A673 (cell line): ENCODE measurements around the gene RGS14. TPM values are rescaled to one million over a fixed set of nuclear protein-coding genes. Genes with fewer than 3 reads are reported as not detected.

Experiments used
- BruUV-seq: library from RNA; stranded (reverse); fragments of 400-500 nt; replicated peaks from 2 replicates; lab custom pipeline; 2021; lab: Mats Ljungman, UMichigan
- CTCF ChIA-PET: fragments of 300-600 bp; sonication (Branson Sonifier 250); formaldehyde crosslinking; loops from one replicate; lab custom pipeline; 2022; ENCODE audit warnings: antibody characterized with exemption; lab: Charles Lee
- POLR2A ChIA-PET: fragments of 300-600 bp; sonication (Branson Sonifier 250); formaldehyde crosslinking; loops from one replicate; lab custom pipeline; 2022; ENCODE audit warnings: antibody characterized with exemption; ENCODE audit not compliant: low non-redundant PET; lab: Charles Lee
- DNase-seq: peaks from one replicate; pipeline ENCODE4 v3.0.0-alpha.2; 2015; ENCODE audit warnings: low spot score
- H3K27ac ChIP-seq: fragments of 200-600 bp; sonication (generic); 2 replicates; pipeline ENCODE4 v1.5.1; 2016; ENCODE audit warnings: mixed run types, low read depth, mild to moderate bottlenecking, mixed read lengths, antibody characterized with exemption, low read length; ENCODE audit not compliant: poor library complexity, severe bottlenecking
- H3K27me3 ChIP-seq: fragments of 200-600 bp; sonication (generic); replicated peaks from 2 replicates; pipeline ENCODE4 v1.6.1; 2017; ENCODE audit warnings: mixed run types, low read depth, mild to moderate bottlenecking, mixed read lengths, antibody characterized with exemption, low read length; ENCODE audit not compliant: insufficient read depth, poor library complexity
- H3K36me3 ChIP-seq: fragments of 200-600 bp; sonication (generic); 2 replicates; pipeline ENCODE4 v1.6.1; 2016; ENCODE audit warnings: mixed run types, mild to moderate bottlenecking, mixed read lengths, antibody characterized with exemption, low read length; ENCODE audit not compliant: insufficient read depth, poor library complexity, severe bottlenecking
- H3K4me1 ChIP-seq: fragments of 200-600 bp; sonication (generic); 2 replicates; pipeline ENCODE4 v1.6.1; 2017; ENCODE audit warnings: mixed run types, mild to moderate bottlenecking, mixed read lengths, antibody characterized with exemption, low read length; ENCODE audit not compliant: insufficient read depth, poor library complexity, severe bottlenecking
- H3K4me3 ChIP-seq: fragments of 200-600 bp; sonication (generic); 2 replicates; pipeline ENCODE4 v1.5.1; 2016; ENCODE audit warnings: low read depth, mixed run types, mild to moderate bottlenecking, mixed read lengths, low read length; ENCODE audit not compliant: poor library complexity, severe bottlenecking
- H3K9me3 ChIP-seq: fragments of 200-600 bp; sonication (generic); 2 replicates; pipeline ENCODE4 v1.6.1; 2016; ENCODE audit warnings: mixed run types, low read depth, mild to moderate bottlenecking, mixed read lengths, antibody characterized with exemption, low read length; ENCODE audit not compliant: poor library complexity, severe bottlenecking
- EZH2 ChIP-seq: fragments of 200-600 bp; sonication (generic); IDR thresholded peaks from 2 replicates; pipeline ENCODE4 v1.6.1; 2017; ENCODE audit warnings: borderline replicate concordance, low read depth, mild to moderate bottlenecking, mixed read lengths, antibody characterized with exemption, low read length; ENCODE audit not compliant: poor library complexity, severe bottlenecking
- intact Hi-C: fragments of 100-400 bp; cut with micrococcal nuclease; formaldehyde crosslinking; loops from one replicate; pipeline ENCODE4 v1.10.0; 2022; ENCODE audit not compliant: unreplicated experiment
- total RNA-seq: library from RNA; stranded (reverse); gene quantifications from 2 replicates; pipeline ENCODE4 v1.2.3, GENCODE V29; 2021
- TF ChIP-seq, protein P1 (sequence below): fragments of 300-800, 200-600 bp; sonication (generic); conservative IDR thresholded peaks from 2 replicates; pipeline ENCODE4 v1.5.1; 2017; ENCODE audit warnings: low read depth, mild to moderate bottlenecking, antibody characterized with exemption, low read length, moderate library complexity, mixed read lengths

Gene RGS14
- total RNA-seq, 1 experiment from 2014 or later: 3.1 TPM

DNA sequence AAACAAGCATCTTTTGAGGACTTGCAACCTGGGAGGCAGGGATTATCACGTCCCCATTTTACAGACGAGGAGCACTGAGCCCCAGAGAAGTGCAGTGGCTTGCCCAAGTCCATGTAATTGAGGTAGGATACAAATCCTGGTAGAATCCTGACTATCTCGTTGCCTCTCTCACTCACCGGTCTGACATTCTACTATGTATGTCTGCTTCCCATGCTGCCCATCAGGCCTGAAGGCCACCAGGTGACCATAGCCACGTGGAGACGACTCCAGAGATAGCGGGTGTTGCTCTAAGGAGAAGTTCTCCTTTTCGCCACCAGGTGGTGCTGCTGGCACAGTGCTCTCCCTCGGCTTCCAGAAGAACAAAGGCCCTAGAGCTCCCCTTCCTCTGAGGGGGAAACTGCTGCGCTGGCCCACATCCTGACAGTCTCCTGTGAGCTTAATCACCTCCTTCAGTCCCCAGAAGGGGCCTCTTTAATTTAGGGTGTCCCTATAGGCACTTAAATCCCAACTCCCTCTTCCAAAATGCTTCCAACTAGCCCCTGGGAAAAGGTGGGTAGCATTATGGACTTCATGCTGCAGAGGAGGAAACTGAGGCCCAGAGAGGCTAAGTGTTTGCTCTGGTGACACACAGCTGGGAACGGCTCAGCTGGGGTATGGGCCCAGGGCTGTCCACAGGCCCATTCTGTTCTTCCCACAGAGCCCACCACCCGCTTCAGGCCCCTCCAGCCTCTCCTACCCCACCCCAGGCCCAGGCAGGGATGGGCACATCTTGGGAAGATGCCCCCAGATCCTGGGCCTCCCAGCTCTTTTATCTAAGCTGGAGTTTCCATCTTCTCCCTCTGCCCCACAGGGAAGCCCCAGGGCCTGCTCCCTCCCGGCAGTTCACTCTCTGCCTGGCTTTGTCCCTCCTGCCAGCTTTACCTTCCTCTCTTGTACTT lies 32.9 kb downstream of the RGS14 start:
- ChIA-PET POLR2A (no interaction called here), CTCF (interaction anchor here (0.5 to 1.7 kb wide), 12 partner anchors 8 to 110 kb away, joined by 3 to 33 read pairs (median 4); no protein-coding TSS in a partner anchor)
- H3K27ac ChIP-seq: no peak overlapping the region
- H3K36me3 ChIP-seq: no peaks in the 10 kb centered on the region
- no peaks in the 10 kb centered on the region for H3K9me3 ChIP-seq
- DNase-seq: peak; percentile 86
- no peak overlapping the region for H3K4me3 ChIP-seq
- peaks cover 4% of the 10 kb centered on the region for H3K4me1 ChIP-seq
- no peaks in the 10 kb centered on the region for H3K27me3 ChIP-seq
- BruUV-seq: no TSS peak
- intact Hi-C loops: loop anchor here (1.0 kb wide), 2 partner anchors 64 to 111 kb away; no protein-coding TSS in a partner anchor
- no peak for TF ChIP-seq EZH2
- TF ChIP-seq, protein P1, sequence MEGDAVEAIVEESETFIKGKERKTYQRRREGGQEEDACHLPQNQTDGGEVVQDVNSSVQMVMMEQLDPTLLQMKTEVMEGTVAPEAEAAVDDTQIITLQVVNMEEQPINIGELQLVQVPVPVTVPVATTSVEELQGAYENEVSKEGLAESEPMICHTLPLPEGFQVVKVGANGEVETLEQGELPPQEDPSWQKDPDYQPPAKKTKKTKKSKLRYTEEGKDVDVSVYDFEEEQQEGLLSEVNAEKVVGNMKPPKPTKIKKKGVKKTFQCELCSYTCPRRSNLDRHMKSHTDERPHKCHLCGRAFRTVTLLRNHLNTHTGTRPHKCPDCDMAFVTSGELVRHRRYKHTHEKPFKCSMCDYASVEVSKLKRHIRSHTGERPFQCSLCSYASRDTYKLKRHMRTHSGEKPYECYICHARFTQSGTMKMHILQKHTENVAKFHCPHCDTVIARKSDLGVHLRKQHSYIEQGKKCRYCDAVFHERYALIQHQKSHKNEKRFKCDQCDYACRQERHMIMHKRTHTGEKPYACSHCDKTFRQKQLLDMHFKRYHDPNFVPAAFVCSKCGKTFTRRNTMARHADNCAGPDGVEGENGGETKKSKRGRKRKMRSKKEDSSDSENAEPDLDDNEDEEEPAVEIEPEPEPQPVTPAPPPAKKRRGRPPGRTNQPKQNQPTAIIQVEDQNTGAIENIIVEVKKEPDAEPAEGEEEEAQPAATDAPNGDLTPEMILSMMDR: peak; percentile 85

DNA sequence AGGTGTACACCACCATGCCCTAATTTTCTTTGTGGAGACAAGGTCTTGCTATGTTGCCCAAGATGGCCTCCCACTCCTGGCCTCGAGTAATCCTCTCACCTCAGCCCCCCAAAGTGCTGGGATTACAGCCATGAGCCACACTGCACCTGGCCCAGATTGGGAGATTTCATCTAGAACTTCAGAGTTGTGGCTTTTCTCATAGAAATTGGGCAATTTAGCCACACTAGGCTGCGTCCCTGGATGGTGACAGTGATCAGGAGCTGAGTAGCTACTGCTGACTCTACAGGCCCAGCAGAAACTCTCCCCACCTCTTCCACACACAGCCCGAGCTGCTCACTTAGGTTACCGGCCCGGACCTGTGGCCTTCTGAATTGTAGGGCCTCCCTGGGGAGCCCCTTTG lies 35.0 kb downstream of the RGS14 start:
- CTCF ChIA-PET: no interaction called here
- no peak for DNase-seq
- POLR2A ChIA-PET: no interaction called here
- Histone ChIP-seq H3K27ac (no peak overlapping the region), H3K9me3 (no peaks in the 10 kb centered on the region), H3K4me1 (peaks cover 4% of the 10 kb centered on the region), H3K36me3 (no peaks in the 10 kb centered on the region), H3K27me3 (no peaks in the 10 kb centered on the region), H3K4me3 (no peak overlapping the region)
- no TSS peak for BruUV-seq
- intact Hi-C loops: no loop called here
- TF ChIP-seq, protein P1: no peak
- no peak for TF ChIP-seq EZH2

DNA sequence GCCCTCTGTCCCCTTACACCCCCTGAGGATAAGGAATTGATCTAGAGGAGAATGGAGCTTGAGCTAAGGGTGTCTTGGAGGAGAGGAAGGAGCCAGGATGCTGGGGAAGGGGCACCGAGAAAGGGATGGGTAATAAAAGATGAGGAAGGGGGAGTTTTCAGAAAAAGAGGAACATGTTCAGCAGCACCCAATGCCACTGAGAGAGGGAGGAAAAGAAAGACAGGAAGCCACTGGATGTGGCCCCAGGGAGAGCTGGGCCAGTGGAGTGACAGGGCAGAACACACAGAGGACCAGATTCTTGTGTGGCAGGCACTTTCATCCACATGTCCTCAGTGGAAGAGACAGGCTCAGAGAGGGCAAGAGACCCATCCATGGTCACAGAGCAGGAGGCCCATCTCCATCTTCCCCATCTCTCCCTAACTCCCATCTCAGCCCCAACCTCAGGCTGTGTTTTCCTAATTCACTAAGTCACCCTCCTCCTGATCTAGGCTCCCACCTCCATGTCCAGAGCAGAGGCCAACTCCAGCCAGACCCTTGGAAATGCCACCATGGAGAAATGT lies 35.6 kb downstream of the RGS14 start:
- no peaks in the 10 kb centered on the region for H3K27me3 ChIP-seq
- no TSS peak for BruUV-seq
- ChIA-PET CTCF (no interaction called here), POLR2A (no interaction called here)
- DNase-seq: no peak
- no peak overlapping the region for H3K4me3 ChIP-seq
- H3K36me3 ChIP-seq: no peaks in the 10 kb centered on the region
- TF ChIP-seq, protein P1: no peak
- TF ChIP-seq EZH2: no peak
- H3K9me3 ChIP-seq: no peaks in the 10 kb centered on the region
- no peak overlapping the region for H3K27ac ChIP-seq
- intact Hi-C loops: no loop called here
- peaks cover 4% of the 10 kb centered on the region for H3K4me1 ChIP-seq
